HCT116 (cell line): ENCODE data around the gene GNB1L.

Source experiments
- EGR1 ChIP-seq: IDR thresholded peaks from 2 replicates; pipeline ENCODE4 v1.6.1; 2012; ENCODE audit warnings: low read depth
- EZH2 ChIP-seq: fragments of 200-600 bp; sonication (generic); IDR thresholded peaks from 2 replicates; pipeline ENCODE4 v1.6.1; 2017; ENCODE audit warnings: antibody characterized with exemption, mixed run types
- POLR2A ChIP-seq: IDR thresholded peaks from 2 replicates; pipeline ENCODE4 v1.7.0; 2011; ENCODE audit warnings: borderline replicate concordance; ENCODE audit not compliant: insufficient read depth, insufficient read length; ENCODE audit errors: extremely low read depth
- POLR2AphosphoS5 ChIP-seq: IDR thresholded peaks from 2 replicates; pipeline ENCODE4 v1.6.1; 2011; ENCODE audit warnings: mild to moderate bottlenecking, low read depth, low read length, moderate library complexity
- RAD21 ChIP-seq: IDR thresholded peaks from 2 replicates; pipeline ENCODE4 v1.6.1; 2012; ENCODE audit warnings: low read depth, mild to moderate bottlenecking
- ZFX ChIP-seq: fragments of 450-650 bp; IDR thresholded peaks from 2 replicates; pipeline ENCODE4 v1.6.1; 2017
- ZNF274 ChIP-seq: fragments of 200-500 bp; sonication (Bioruptor generic); IDR thresholded peaks from 2 replicates; pipeline ENCODE4 v1.6.1; 2014; ENCODE audit warnings: mild to moderate bottlenecking, low read depth, low read length, inconsistent platforms
- TF ChIP-seq, protein P1 (sequence below), 3 experiments: fragments of 200-600 bp in 1 of 3; sonication (generic) in 1 of 3; IDR thresholded peaks in 2 of 3; conservative IDR thresholded peaks in 1 of 3; 2 replicates each; pipeline ENCODE4 v1.5.1; 2012 to 2017; ENCODE audit warnings: low read depth in 2 of 3, low read length in 2 of 3, antibody characterized with exemption in 1 of 3, borderline replicate concordance in 1 of 3, control low read depth in 1 of 3, mild to moderate bottlenecking in 1 of 3, mixed read lengths in 1 of 3, mixed run types in 1 of 3, moderate library complexity in 1 of 3; ENCODE audit not compliant: insufficient read depth in 1 of 3

- TF ChIP-seq ZFX (no peak), EGR1 (no peak), ZNF274 (no peak), EZH2 (no peak), POLR2A (no peak), RAD21 (no peak), POLR2AphosphoS5 (no peak)
- TF ChIP-seq, protein P1, sequence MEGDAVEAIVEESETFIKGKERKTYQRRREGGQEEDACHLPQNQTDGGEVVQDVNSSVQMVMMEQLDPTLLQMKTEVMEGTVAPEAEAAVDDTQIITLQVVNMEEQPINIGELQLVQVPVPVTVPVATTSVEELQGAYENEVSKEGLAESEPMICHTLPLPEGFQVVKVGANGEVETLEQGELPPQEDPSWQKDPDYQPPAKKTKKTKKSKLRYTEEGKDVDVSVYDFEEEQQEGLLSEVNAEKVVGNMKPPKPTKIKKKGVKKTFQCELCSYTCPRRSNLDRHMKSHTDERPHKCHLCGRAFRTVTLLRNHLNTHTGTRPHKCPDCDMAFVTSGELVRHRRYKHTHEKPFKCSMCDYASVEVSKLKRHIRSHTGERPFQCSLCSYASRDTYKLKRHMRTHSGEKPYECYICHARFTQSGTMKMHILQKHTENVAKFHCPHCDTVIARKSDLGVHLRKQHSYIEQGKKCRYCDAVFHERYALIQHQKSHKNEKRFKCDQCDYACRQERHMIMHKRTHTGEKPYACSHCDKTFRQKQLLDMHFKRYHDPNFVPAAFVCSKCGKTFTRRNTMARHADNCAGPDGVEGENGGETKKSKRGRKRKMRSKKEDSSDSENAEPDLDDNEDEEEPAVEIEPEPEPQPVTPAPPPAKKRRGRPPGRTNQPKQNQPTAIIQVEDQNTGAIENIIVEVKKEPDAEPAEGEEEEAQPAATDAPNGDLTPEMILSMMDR (IDR thresholded peaks at IDR 0.05 in 2 of 3, conservative IDR thresholded peaks at IDR 0.05 in 1 of 3; ENCODE audit: borderline replicate concordance in 1 of 3, insufficient read depth in 1 of 3, low read depth in 2 of 3, low read length in 2 of 3): no peak
Measured at GRCh38 chr22:19896665-19897355, 42.1 kb upstream of the GNB1L start.
